HG02610 (cell line): ENCODE results near the gene MEF2C.
A peak's percentile ranks its signal among the peaks of the same experiment; 100 is the strongest.
"Not testable (repeated sequence)": the region's sequence is repeated elsewhere in the genome, so short reads cannot be mapped to it uniquely, and the experiment has no call there.

ENCODE experiments used
- ATAC-seq: cut with Tn5 transposase; IDR thresholded peaks from one replicate; pipeline ENCODE4 v1.9.1; 2021; ENCODE audit warnings: mild to moderate bottlenecking, moderate library complexity; ENCODE audit not compliant: unreplicated experiment

The MEF2C gene

GRCh38 chr5:88805151-88805784 lies 77.7 kb downstream of the MEF2C start:
- ATAC-seq: peak; percentile 60

GRCh38 chr5:88804444-88804843 lies 78.5 kb downstream of the MEF2C start:
- ATAC-seq: no peak

- no peak for ATAC-seq
Observed at GRCh38 chr5:88803309-88803708, 79.7 kb downstream of the MEF2C start.

DNA sequence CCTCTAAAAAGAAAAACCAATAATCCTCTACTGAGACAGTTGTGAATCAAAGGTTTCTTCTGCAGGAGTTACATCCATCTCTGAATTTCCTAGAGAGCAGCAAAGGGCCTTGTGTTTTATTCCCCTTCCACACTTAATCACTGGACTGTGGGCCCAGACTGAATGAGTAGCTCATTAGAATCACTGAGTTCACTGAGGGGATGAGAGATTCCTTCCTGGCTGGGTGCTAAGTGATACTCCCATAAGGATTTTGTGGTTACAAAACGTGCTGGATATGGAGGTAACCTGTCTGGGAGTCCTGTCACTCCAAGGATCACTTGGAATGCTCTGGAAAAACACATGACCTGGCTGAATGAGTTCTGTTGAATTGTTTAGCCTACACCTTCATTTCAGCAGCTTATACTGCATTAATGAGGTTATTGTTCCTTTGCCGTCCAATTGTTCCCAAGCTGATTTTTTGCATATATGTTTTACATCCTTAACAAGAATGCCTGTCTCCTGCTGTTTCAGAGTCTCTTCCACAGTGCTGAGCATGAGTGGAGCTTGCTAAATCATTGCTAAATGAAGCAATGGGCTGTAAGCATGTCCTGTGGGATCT lies 82.9 kb downstream of the MEF2C start:
- ATAC-seq: no peak

GRCh38 chr5:88798933-88799332 lies 84.1 kb downstream of the MEF2C start:
- ATAC-seq: not testable (repeated sequence)

DNA sequence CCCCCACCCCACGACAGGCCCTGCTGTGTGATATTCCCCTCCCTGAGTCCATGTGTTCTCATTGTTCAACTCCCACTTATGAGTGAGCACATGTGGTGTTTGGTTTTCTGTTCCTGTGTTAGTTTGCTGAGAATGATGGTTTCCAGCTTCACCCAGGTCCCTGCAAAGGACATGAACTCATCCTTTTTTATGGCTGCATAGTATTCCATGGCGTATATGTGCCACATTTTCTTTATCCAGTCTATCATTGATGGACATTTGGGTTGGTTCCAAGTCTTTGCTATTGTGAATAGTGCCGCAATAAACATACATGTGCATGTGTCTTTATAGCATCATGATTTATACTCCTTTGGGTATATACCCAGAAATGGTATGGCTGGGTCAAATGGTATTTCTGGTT lies 89.2 kb downstream of the MEF2C start:
- not testable (repeated sequence) for ATAC-seq

DNA sequence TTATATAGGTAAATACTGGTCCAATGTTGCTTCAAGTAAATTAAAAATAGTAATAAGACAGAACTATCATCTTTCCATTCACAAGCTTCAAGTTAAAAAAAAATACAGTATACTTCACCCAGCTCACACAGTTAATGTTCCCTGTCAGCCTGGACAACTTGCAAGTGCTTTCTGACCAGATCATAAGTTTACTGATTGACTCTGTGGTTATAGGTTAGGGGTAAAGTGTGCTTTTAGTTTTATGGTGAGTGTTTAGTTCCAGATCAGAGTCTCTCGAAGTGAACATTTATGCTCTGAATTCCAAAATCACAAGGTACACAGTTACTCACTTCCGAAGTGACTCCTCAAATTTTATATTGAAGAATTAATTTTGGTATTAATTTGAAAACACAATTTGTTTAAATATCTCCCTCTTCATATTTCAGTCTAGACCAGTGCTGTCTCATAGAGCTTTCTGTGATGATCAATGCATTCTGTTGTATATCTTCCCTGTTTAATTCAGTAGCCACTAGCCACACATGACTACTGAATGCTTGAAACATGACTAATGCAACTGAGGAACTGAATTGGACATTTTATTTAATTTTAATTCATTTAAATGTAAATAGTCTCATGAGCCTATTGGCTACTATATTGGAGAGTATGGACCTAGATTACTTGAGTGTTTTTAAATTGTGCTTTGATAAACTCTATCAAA lies 90.7 kb downstream of the MEF2C start:
- peak; percentile 78 for ATAC-seq

- no peak for ATAC-seq
Observed at GRCh38 chr5:88787856-88788255, 95.1 kb downstream of the MEF2C start.

- ATAC-seq: no peak
Observed at GRCh38 chr5:88786789-88787188, 96.2 kb downstream of the MEF2C start.

DNA sequence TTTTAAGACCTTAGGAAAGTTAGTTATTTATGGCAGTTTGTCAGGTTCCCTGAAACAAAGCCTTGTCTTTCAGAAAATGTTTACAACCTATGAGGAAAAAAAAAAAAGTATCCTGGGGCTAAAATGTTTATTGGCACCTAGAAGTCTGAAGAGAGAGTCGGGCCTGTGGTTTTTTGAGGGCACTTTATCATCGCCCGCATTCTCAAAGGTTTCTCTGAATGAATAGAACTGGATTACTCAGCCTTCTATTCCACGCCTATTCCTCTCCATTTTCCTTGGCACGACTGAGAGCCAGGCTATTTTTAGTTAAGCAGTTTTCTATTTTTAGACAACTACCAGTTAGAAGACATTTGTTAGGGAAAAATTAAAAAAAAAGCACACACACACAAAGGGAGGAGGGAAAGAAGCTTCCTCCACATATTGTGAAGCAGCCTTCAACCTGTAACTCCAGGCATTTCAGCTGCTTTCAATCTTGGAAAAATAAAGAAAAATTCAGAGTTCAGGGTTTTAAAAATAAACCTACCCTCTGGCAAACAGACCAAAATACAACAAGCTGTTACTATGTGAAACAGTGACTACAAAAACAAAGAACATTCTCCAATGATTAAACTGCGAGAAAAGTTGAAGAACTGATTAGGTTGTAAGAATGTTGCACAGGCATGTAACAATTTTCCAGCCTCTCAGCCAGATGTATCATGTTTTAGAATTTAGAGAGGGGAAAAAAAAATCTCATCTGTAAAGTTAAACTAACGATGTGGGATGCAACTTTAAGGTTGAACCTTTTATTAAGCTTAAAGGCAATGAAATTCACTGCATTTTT lies 97.0 kb downstream of the MEF2C start:
- peak; percentile 75 for ATAC-seq

DNA sequence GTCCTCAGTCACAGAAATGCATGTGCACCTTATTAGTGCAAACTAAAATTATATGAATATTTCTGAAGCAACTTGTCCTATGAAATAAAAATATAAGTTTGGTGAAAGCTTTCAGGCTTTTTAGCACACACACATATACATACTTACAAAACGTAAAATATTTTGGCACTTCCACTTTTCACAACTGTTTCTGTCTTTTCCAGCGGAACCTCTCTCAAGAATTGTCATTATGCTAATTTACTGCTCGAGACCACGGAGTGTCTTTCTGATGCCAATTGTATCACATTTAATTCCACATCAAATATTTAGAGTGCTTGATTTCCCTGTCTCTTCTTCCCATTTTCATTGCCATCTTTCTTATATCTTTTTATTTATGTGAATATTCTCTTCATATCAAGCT lies 100.4 kb downstream of the MEF2C start:
- no peak for ATAC-seq

DNA sequence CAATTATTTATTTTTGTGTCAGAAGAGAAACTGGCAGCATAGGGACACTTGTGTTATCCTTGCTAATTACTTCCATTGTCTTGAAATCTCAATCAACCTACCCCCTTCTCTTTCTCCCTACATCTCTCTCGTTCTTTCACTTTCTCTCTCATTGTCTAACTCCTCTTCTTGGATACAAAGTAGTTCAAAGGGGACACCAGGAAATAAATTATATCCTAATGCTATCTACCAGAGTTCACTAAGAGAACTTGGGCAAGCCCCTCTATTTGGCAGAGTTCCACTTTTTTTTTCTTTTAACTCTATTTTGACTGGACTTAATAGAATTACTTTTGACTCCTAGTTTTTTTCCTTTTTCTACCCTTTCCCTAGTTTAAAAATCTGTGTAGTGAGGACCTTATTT lies 102.2 kb downstream of the MEF2C start:
- ATAC-seq: no peak

- no peak for ATAC-seq
Observed at GRCh38 chr5:88778736-88779135, 104.2 kb downstream of the MEF2C start.

DNA sequence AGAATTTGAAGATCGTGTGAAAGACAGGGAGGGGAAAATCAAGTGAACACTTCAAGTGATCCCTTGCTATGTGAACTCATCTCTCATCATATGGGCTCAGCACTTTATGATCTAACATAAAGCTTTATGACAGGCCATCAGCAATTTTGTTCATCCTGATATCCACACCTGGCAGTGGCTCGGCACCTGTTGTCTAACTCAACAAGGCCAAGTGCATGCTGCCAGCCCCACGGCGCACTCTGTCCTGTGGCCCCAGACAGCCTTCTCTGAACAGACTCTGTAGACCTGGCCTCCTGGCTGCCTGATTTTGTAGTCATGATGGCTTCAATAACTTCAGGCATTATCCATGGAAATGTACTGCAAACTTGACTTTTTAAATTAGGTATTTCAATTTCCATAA lies 106.3 kb downstream of the MEF2C start:
- no peak for ATAC-seq

DNA sequence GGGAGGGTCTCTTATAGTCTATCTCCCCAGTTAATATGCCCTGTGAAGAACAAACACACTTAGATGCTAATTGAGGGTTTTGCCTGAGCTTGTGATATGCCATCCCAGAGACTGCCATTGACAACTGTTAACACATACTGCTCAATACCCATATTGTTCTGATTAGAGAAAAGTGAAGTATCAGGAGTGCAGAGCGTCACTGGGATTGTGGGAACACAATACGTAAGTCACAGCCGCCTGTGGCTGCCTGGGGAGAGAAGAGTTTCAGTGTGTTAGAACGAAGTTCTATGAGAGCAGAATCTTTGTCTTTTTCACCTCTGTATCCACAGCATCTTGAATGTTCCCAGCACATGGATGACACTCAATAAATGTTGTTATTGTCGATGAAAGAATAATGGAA lies 110.2 kb downstream of the MEF2C start:
- no peak for ATAC-seq

DNA sequence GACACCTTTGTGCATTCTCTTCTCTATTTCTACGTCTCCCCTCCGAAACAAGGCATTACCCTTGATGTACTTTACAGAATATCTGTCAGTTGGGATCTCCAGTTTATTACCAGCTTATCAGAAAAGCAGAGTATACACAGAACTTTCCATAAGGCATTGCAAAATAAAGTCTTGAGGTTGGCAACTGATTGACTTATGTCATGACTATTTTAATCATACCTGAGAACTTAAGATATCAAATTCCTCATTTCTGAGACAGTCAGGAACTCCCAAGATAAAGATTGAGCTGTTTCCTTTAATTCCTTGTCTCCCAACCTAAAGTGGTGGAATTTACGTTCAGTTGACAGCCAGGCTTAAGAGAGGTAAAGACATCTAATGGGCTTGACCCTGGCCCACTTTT lies 110.9 kb downstream of the MEF2C start:
- no peak for ATAC-seq

DNA sequence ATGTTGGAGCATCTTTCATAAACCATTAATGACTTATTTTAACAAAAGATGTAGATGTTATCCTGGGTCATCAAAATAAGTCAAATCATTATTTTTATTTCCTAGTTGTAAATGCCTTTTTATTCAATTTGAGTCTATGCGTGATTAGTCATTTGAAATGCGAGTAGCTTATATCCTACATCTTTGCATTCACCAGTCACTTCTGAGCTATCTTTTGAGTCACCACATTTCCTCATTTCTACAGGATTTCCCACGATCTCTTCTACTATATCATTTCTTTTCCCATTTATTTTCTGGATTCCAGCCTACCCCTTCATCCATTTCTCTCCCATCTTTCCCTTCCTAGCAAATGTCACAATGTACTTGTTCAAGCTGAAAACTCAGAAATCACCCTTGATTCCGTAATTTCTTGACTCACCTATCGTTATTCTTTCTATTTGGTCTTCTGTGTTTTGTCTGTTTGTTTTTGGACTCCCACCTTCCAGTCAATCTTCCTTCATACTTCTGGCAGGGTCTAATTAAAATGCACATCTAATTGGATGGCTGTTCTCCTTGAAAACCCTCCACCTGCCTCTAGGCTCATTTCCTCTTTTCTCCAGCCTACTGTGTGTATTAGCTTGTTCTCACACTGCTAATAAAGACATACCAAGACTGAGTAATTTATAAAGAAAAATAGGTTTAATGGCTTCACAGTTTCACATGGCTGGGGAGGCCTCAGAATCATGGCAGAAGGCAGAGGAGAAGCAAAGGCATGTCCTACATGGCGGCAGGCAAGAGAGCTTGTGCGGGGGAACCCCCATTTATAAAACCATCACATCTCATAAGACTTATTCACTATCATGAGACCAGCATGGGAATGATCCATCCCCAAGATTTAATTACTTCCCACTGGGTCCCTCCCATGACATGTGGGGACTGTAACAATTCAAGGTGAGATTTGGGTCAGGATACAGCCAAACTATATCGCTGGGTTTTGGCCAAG lies 112.4 kb downstream of the MEF2C start:
- ATAC-seq: no peak

GRCh38 chr5:88769165-88769564 lies 113.8 kb downstream of the MEF2C start:
- ATAC-seq: no peak

DNA sequence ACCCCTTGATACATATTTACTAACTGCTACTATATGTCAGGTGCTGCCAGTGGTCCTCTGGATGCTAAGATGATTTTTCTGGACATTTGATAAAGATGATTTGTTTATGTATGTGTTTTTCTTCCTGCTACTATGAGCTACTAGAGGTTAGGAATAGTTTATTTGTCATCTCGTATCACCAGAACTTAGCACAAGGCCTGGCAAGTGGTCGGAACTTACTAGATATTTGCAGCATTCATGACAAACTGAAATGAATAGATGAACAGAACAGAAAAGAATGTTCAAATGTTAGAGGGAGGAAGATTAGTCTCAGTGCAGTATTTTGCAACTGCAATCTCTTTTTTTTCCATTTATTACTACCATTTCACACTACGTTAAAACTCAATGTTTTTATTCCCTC lies 114.6 kb downstream of the MEF2C start:
- ATAC-seq: no peak

DNA sequence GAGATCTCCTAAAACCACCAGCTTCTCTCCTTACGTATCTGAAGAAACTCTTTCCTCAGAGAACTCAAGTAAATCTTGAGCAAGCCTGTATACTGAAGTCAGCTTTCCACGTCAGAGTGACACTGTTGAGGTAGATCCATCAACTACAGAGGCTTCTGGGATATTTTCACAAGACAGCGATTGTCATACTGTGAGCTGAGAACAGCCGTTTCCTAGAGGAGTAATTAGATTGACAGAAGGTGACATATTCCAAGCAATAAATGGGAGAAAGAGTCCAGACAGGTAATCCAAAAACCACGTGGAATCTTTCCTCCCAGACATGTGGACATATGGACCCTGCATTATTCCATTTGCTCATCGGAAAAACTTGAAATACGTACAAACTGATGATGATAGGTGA lies 117.2 kb downstream of the MEF2C start:
- ATAC-seq: no peak
